ENCODE data around the gene AHDC1. TPM values are rescaled to one million over a fixed set of nuclear protein-coding genes. Genes with fewer than 3 reads are reported as not detected.

The AHDC1 gene
- total and polyA plus RNA-seq, 8 donors: 5.8 to 95.0 (median 19.7) TPM

GRCh38 chr1:27638805-27639204, 34.9 kb upstream of the AHDC1 start:
- no peak for DNase-seq
- Histone ChIP-seq H3K36me3 (no peaks in the 10 kb centered on the region), H3K27me3 (peaks cover 0 to 16% (median 14%) of the 10 kb centered on the region in 3 donors), H3K27ac (no peak overlapping the region), H3K4me3 (no peak overlapping the region), H3K9me3 (no peaks in the 10 kb centered on the region), H3K4me1 (peaks cover 7 to 22% (median 15%) of the 10 kb centered on the region in 4 donors)
- TF ChIP-seq POLR2AphosphoS5 (IDR thresholded peaks at IDR 0.05) (no peak), CTCF (IDR thresholded peaks at IDR 0.05) (no peak), EP300 (IDR thresholded peaks at IDR 0.05) (no peak), POLR2A (IDR thresholded peaks at IDR 0.05) (no peak)
- intact Hi-C loops (cut with DNase I; ENCODE audit: low total_unique reads): no loop called here
- 83 to 98% (median 95%) methylated on average over 2 of the region's 2 CpGs for WGBS, 5 donors

GRCh38 chr1:27638047-27638734, 34.2 kb upstream of the AHDC1 start:
- H3K36me3 ChIP-seq: no peaks in the 10 kb centered on the region
- no peak for DNase-seq
- TF ChIP-seq POLR2A (IDR thresholded peaks at IDR 0.05): no peak
- TF ChIP-seq EP300 (IDR thresholded peaks at IDR 0.05): no peak
- no peak for TF ChIP-seq CTCF (IDR thresholded peaks at IDR 0.05)
- no peak for TF ChIP-seq POLR2AphosphoS5 (IDR thresholded peaks at IDR 0.05)
- intact Hi-C loops (cut with DNase I; ENCODE audit: low total_unique reads): no loop called here
- no peaks in the 10 kb centered on the region for H3K9me3 ChIP-seq
- H3K27ac ChIP-seq: no peak overlapping the region
- peaks cover 0 to 22% (median 20%) of the 10 kb centered on the region in 3 donors for H3K27me3 ChIP-seq
- H3K4me1 ChIP-seq: peaks cover 13 to 26% (median 20%) of the 10 kb centered on the region in 4 donors
- WGBS, 5 donors: 60 to 72% (median 70%) methylated on average over 5 of the region's 5 CpGs
- H3K4me3 ChIP-seq: no peak overlapping the region

- H3K27ac ChIP-seq: peak overlapping the region in 4 of 5 donors; percentile 68 to 86 (median 81)
- H3K36me3 ChIP-seq: no peaks in the 10 kb centered on the region
- DNase-seq: no peak
- intact Hi-C loops (cut with DNase I; ENCODE audit: low total_unique reads): no loop called here
- TF ChIP-seq CTCF (IDR thresholded peaks at IDR 0.05) (no peak), POLR2AphosphoS5 (IDR thresholded peaks at IDR 0.05) (no peak), EP300 (IDR thresholded peaks at IDR 0.05) (no peak), POLR2A (IDR thresholded peaks at IDR 0.05) (no peak)
- H3K27me3 ChIP-seq: peaks cover 0 to 31% (median 20%) of the 10 kb centered on the region in 3 donors
- 80 to 86% (median 83%) methylated on average over 11 of the region's 11 CpGs for WGBS, 5 donors
- peak overlapping the region in 2 of 4 donors; percentile 50 to 54 for H3K4me3 ChIP-seq
- no peaks in the 10 kb centered on the region for H3K9me3 ChIP-seq
- peaks cover 15 to 50% (median 32%) of the 10 kb centered on the region in 4 donors for H3K4me1 ChIP-seq
Measured at GRCh38 chr1:27635396-27636142, 31.6 kb upstream of the AHDC1 start.

- peak within 1 kb of the TSS; percentile 59 to 86 (median 78) for H3K27ac ChIP-seq
- peaks cover 15 to 56% (median 32%) of the 10 kb centered on the region in 4 donors for H3K4me1 ChIP-seq
- H3K36me3 ChIP-seq: no peaks in the 10 kb centered on the region
- peak in 1 of 2 donors; percentile 44 for DNase-seq
- intact Hi-C loops (cut with DNase I; ENCODE audit: low total_unique reads): no loop called here
- no peak for TF ChIP-seq POLR2A (IDR thresholded peaks at IDR 0.05)
- TF ChIP-seq EP300 (IDR thresholded peaks at IDR 0.05): no peak
- no peak for TF ChIP-seq POLR2AphosphoS5 (IDR thresholded peaks at IDR 0.05)
- TF ChIP-seq CTCF (IDR thresholded peaks at IDR 0.05): no peak
- H3K4me3 ChIP-seq: peak within 1 kb of the TSS; percentile 49 to 55 (median 52)
- no peaks in the 10 kb centered on the region for H3K9me3 ChIP-seq
- peaks cover 0 to 31% (median 20%) of the 10 kb centered on the region in 3 donors for H3K27me3 ChIP-seq
- 19 to 33% (median 22%) methylated on average over 24 to 28 of the region's 28 CpGs for WGBS, 5 donors
Measured at GRCh38 chr1:27634985-27635367, 31.0 kb upstream of the AHDC1 start, which contains the start of gene FGR. TSS of gene FGR (minus strand) at chr1:27635185. CDS start at chr1:27623916, 11,269 bp downstream.

Data from stomach (tissue), 9 donors.